HCT116 (cell line): ENCODE data around the gene SETD6.

Source experiments
- CEBPB ChIP-seq: IDR thresholded peaks from 2 replicates; pipeline ENCODE4 v1.6.1; 2012; ENCODE audit warnings: low read depth
- EGR1 ChIP-seq: IDR thresholded peaks from 2 replicates; pipeline ENCODE4 v1.6.1; 2012; ENCODE audit warnings: low read depth
- ELF1 ChIP-seq: IDR thresholded peaks from 2 replicates; pipeline ENCODE4 v1.6.1; 2012; ENCODE audit warnings: low read depth, borderline replicate concordance
- EZH2phosphoT487 ChIP-seq: fragments of 200-600 bp; IDR thresholded peaks from 2 replicates; pipeline ENCODE4 v1.6.1; 2018; ENCODE audit warnings: antibody characterized with exemption, borderline replicate concordance
- POLR2A ChIP-seq: IDR thresholded peaks from 2 replicates; pipeline ENCODE4 v1.7.0; 2011; ENCODE audit warnings: borderline replicate concordance; ENCODE audit not compliant: insufficient read depth, insufficient read length; ENCODE audit errors: extremely low read depth
- POLR2AphosphoS5 ChIP-seq: IDR thresholded peaks from 2 replicates; pipeline ENCODE4 v1.6.1; 2011; ENCODE audit warnings: mild to moderate bottlenecking, low read depth, low read length, moderate library complexity
- SRF ChIP-seq: IDR thresholded peaks from 2 replicates; pipeline ENCODE4 v1.6.1; 2012; ENCODE audit warnings: low read depth
- YY1 ChIP-seq: IDR thresholded peaks from 2 replicates; pipeline ENCODE4 v1.6.1; 2011; ENCODE audit warnings: low read length, low read depth, moderate library complexity, mild to moderate bottlenecking; ENCODE audit not compliant: insufficient replicate concordance; ENCODE audit errors: extremely low read depth
- ZNF274 ChIP-seq: fragments of 200-500 bp; sonication (Bioruptor generic); IDR thresholded peaks from 2 replicates; pipeline ENCODE4 v1.6.1; 2014; ENCODE audit warnings: mild to moderate bottlenecking, low read depth, low read length, inconsistent platforms
- TF ChIP-seq, protein P1 (sequence below), 3 experiments: fragments of 200-600 bp in 1 of 3; sonication (generic) in 1 of 3; IDR thresholded peaks in 2 of 3; conservative IDR thresholded peaks in 1 of 3; 2 replicates each; pipeline ENCODE4 v1.5.1; 2012 to 2017; ENCODE audit warnings: low read depth in 2 of 3, low read length in 2 of 3, antibody characterized with exemption in 1 of 3, borderline replicate concordance in 1 of 3, control low read depth in 1 of 3, mild to moderate bottlenecking in 1 of 3, mixed read lengths in 1 of 3, mixed run types in 1 of 3, moderate library complexity in 1 of 3; ENCODE audit not compliant: insufficient read depth in 1 of 3
- TF ChIP-seq, protein P2 (sequence below): IDR thresholded peaks from 2 replicates; pipeline ENCODE4 v1.6.1; 2012
- TF ChIP-seq, protein P3 (sequence below): IDR thresholded peaks from 2 replicates; pipeline ENCODE4 v1.6.1; 2012
- TF ChIP-seq, protein P4 (sequence below): IDR thresholded peaks from 2 replicates; pipeline ENCODE4 v1.6.1; 2012; ENCODE audit warnings: low read depth

DNA sequence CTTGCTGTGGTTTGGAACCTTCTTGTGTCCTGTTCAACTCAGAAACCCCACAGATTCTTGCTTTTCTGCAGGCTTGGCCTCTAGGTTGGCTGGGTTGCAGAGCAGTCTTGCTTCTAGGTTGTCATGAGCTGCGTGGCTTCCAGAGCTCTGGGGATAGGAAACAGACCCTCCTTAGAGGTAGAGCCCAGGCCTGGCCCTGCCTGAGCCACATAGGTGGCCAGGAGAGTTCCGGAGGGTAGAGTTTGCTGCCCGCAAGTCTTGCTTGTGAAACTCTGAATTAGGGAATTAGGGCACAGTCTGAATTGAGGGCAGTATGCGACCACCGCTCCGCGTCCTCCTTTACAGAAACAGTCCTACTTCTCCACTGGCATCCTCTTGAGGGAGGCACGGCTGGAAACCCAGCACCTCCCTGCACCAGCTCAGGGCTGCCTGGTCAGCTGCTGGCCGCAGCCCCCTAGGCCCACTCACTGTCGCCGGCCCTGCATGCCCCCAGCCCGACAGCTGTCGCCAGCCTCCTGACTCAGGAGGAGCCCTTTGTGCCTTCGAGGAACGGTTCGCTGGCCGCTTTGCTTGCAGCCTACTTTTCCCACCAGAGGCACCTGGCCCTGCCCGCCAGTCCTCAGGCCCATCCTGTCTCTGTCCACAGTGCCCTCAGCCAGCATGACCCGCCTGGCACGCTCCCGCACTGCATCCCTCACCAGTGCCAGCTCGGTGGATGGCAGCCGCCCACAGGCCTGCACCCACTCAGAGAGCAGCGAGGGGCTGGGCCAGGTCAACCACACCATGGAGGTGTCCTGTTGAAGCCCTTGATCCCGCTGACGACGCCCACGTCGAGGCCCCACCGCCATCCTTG is 4.3 kb upstream of the SETD6 start:
- TF ChIP-seq POLR2A, result no peak
- no peak for TF ChIP-seq SRF
- no peak for TF ChIP-seq EGR1
- no peak for TF ChIP-seq CEBPB
- no peak for TF ChIP-seq POLR2AphosphoS5
- TF ChIP-seq, protein P1, sequence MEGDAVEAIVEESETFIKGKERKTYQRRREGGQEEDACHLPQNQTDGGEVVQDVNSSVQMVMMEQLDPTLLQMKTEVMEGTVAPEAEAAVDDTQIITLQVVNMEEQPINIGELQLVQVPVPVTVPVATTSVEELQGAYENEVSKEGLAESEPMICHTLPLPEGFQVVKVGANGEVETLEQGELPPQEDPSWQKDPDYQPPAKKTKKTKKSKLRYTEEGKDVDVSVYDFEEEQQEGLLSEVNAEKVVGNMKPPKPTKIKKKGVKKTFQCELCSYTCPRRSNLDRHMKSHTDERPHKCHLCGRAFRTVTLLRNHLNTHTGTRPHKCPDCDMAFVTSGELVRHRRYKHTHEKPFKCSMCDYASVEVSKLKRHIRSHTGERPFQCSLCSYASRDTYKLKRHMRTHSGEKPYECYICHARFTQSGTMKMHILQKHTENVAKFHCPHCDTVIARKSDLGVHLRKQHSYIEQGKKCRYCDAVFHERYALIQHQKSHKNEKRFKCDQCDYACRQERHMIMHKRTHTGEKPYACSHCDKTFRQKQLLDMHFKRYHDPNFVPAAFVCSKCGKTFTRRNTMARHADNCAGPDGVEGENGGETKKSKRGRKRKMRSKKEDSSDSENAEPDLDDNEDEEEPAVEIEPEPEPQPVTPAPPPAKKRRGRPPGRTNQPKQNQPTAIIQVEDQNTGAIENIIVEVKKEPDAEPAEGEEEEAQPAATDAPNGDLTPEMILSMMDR (IDR thresholded peaks at IDR 0.05 in 2 of 3, conservative IDR thresholded peaks at IDR 0.05 in 1 of 3; ENCODE audit: borderline replicate concordance in 1 of 3, insufficient read depth in 1 of 3, low read depth in 2 of 3, low read length in 2 of 3), result no peak
- TF ChIP-seq, protein P2, sequence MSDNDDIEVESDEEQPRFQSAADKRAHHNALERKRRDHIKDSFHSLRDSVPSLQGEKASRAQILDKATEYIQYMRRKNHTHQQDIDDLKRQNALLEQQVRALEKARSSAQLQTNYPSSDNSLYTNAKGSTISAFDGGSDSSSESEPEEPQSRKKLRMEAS, result no peak
- TF ChIP-seq ZNF274, result no peak
- TF ChIP-seq ELF1, result no peak
- TF ChIP-seq, protein P3, sequence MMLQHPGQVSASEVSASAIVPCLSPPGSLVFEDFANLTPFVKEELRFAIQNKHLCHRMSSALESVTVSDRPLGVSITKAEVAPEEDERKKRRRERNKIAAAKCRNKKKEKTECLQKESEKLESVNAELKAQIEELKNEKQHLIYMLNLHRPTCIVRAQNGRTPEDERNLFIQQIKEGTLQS, result no peak
- TF ChIP-seq YY1, result no peak
- TF ChIP-seq EZH2phosphoT487, result no peak
- TF ChIP-seq, protein P4, sequence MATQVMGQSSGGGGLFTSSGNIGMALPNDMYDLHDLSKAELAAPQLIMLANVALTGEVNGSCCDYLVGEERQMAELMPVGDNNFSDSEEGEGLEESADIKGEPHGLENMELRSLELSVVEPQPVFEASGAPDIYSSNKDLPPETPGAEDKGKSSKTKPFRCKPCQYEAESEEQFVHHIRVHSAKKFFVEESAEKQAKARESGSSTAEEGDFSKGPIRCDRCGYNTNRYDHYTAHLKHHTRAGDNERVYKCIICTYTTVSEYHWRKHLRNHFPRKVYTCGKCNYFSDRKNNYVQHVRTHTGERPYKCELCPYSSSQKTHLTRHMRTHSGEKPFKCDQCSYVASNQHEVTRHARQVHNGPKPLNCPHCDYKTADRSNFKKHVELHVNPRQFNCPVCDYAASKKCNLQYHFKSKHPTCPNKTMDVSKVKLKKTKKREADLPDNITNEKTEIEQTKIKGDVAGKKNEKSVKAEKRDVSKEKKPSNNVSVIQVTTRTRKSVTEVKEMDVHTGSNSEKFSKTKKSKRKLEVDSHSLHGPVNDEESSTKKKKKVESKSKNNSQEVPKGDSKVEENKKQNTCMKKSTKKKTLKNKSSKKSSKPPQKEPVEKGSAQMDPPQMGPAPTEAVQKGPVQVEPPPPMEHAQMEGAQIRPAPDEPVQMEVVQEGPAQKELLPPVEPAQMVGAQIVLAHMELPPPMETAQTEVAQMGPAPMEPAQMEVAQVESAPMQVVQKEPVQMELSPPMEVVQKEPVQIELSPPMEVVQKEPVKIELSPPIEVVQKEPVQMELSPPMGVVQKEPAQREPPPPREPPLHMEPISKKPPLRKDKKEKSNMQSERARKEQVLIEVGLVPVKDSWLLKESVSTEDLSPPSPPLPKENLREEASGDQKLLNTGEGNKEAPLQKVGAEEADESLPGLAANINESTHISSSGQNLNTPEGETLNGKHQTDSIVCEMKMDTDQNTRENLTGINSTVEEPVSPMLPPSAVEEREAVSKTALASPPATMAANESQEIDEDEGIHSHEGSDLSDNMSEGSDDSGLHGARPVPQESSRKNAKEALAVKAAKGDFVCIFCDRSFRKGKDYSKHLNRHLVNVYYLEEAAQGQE, result no peak
